Liver (tissue), 9 donors: ENCODE data around the gene PLXNA2. TPM values are rescaled to one million over a fixed set of nuclear protein-coding genes. Genes with fewer than 3 reads are reported as not detected.

ENCODE experiments used
- DNase-seq: peaks from one replicate; pipeline ENCODE4 v3.0.0-alpha.2; 2017; ENCODE audit warnings: low spot score
- H3K27ac ChIP-seq, 2 donors: one replicate each; pipeline ENCODE4 v1.7.0; 2013; ENCODE audit warnings: inconsistent platforms in 2 of 2, low read length in 2 of 2, control low read depth in 1 of 2, low read depth in 1 of 2, mild to moderate bottlenecking in 1 of 2
- H3K27me3 ChIP-seq, 4 donors: one replicate each; pipeline versions ENCODE4 v1.6.1 to v1.7.0; 2013; ENCODE audit warnings: low read length in 3 of 4, inconsistent platforms in 1 of 4, mild to moderate bottlenecking in 1 of 4, moderate library complexity in 1 of 4; ENCODE audit not compliant: control insufficient read depth in 4 of 4, insufficient read depth in 4 of 4
- H3K36me3 ChIP-seq, 4 donors: one replicate each; pipeline versions ENCODE4 v1.6.1 to v1.7.0; 2013; ENCODE audit warnings: low read length in 3 of 4, mild to moderate bottlenecking in 3 of 4, low read depth in 1 of 4, moderate library complexity in 1 of 4; ENCODE audit not compliant: control insufficient read depth in 4 of 4, insufficient read depth in 3 of 4
- H3K4me1 ChIP-seq, 4 donors: one replicate each; pipeline versions ENCODE4 v1.6.1 to v1.7.0; 2013; ENCODE audit warnings: low read length in 3 of 4, mild to moderate bottlenecking in 3 of 4, moderate library complexity in 1 of 4; ENCODE audit not compliant: control insufficient read depth in 4 of 4, insufficient read depth in 4 of 4
- H3K4me3 ChIP-seq, 3 donors: one replicate each; pipeline versions ENCODE4 v1.6.1 to v1.7.0; 2013; ENCODE audit warnings: low read length in 3 of 3, control low read depth in 1 of 3, low read depth in 1 of 3, mild to moderate bottlenecking in 1 of 3
- H3K9ac ChIP-seq, 2 donors: one replicate each; pipeline ENCODE4 v1.7.0; 2013; ENCODE audit warnings: low read length in 2 of 2, mild to moderate bottlenecking in 2 of 2, moderate library complexity in 2 of 2, control low read depth in 1 of 2, low read depth in 1 of 2
- H3K9me3 ChIP-seq, 4 donors: one replicate each; pipeline versions ENCODE4 v1.6.1 to v1.7.0; 2013; ENCODE audit warnings: low read length in 3 of 4; ENCODE audit not compliant: control insufficient read depth in 4 of 4
- ATF3 ChIP-seq: IDR thresholded peaks from 2 replicates; pipeline ENCODE4 v1.6.1; 2016; ENCODE audit warnings: antibody characterized with exemption
- CTCF ChIP-seq: fragments of 150-350 bp; IDR thresholded peaks from 2 replicates; pipeline ENCODE4 v1.5.1; 2017; ENCODE audit warnings: improper control_type of control experiment, low read depth, low read length; ENCODE audit not compliant: missing input control
- EGR1 ChIP-seq, 2 donors: IDR thresholded peaks; 2 replicates each; pipeline ENCODE4 v1.6.1; 2016 to 2018; ENCODE audit warnings: antibody characterized with exemption in 2 of 2, low read depth in 2 of 2
- FOXA1 ChIP-seq: IDR thresholded peaks from 2 replicates; pipeline ENCODE4 v1.6.1; 2016; ENCODE audit warnings: antibody characterized with exemption
- FOXA2 ChIP-seq: IDR thresholded peaks from 2 replicates; pipeline ENCODE4 v1.6.1; 2016; ENCODE audit warnings: antibody characterized with exemption
- GABPA ChIP-seq, 2 donors: IDR thresholded peaks in 1 of 2; conservative IDR thresholded peaks in 1 of 2; 2 replicates each; pipeline ENCODE4 v1.6.1; 2016; ENCODE audit warnings: antibody characterized with exemption in 2 of 2, mild to moderate bottlenecking in 1 of 2, moderate library complexity in 1 of 2
- HNF4A ChIP-seq, 2 donors: conservative IDR thresholded peaks; 2 replicates each; pipeline ENCODE4 v1.6.1; 2016; ENCODE audit warnings: antibody characterized with exemption in 2 of 2, mild to moderate bottlenecking in 2 of 2
- HNF4G ChIP-seq: IDR thresholded peaks from 2 replicates; pipeline ENCODE4 v1.6.1; 2016; ENCODE audit warnings: antibody characterized with exemption
- JUND ChIP-seq, 2 donors: IDR thresholded peaks; 2 replicates each; pipeline ENCODE4 v1.6.1; 2016; ENCODE audit warnings: antibody characterized with exemption in 2 of 2
- MAX ChIP-seq: IDR thresholded peaks from 2 replicates; pipeline ENCODE4 v1.6.1; 2016; ENCODE audit warnings: antibody characterized with exemption
- NR2F2 ChIP-seq: IDR thresholded peaks from 2 replicates; pipeline ENCODE4 v1.6.1; 2016; ENCODE audit warnings: antibody characterized with exemption
- RAD21 ChIP-seq, 2 donors: IDR thresholded peaks; 2 replicates each; pipeline ENCODE4 v1.6.1; 2016; ENCODE audit warnings: antibody characterized with exemption in 2 of 2, mild to moderate bottlenecking in 2 of 2
- REST ChIP-seq: IDR thresholded peaks from 2 replicates; pipeline ENCODE4 v1.6.1; 2016; ENCODE audit warnings: antibody characterized with exemption, mild to moderate bottlenecking
- RXRA ChIP-seq, 2 donors: IDR thresholded peaks; 2 replicates each; pipeline ENCODE4 v1.6.1; 2017 to 2018; ENCODE audit warnings: antibody characterized with exemption in 2 of 2, mild to moderate bottlenecking in 1 of 2
- SP1 ChIP-seq: IDR thresholded peaks from 2 replicates; pipeline ENCODE4 v1.6.1; 2018; ENCODE audit warnings: antibody characterized with exemption, mild to moderate bottlenecking
- TAF1 ChIP-seq: conservative IDR thresholded peaks from 2 replicates; pipeline ENCODE4 v1.6.1; 2016; ENCODE audit warnings: antibody characterized with exemption, mild to moderate bottlenecking
- YY1 ChIP-seq: IDR thresholded peaks from 2 replicates; pipeline ENCODE4 v1.6.1; 2016; ENCODE audit warnings: antibody characterized with exemption, mild to moderate bottlenecking
- ZBTB33 ChIP-seq: IDR thresholded peaks from 2 replicates; pipeline ENCODE4 v1.6.1; 2016; ENCODE audit warnings: antibody characterized with exemption
- WGBS: extraction: QIAGEN DNeasy Blood & Tissue Kit; methylation state at CpG from one replicate; pipeline ENCODE4 v1.1.7; 2013; 5-methylcytosine and 5-hydroxymethylcytosine counted together
- polyA plus RNA-seq, 2 donors: library from polyadenylated mRNA; stranded (reverse) in 1 of 2; unstranded in 1 of 2; fragments of 200-250 nt in 1 of 2; fragments of >200 nt in 1 of 2; fragmentation: Nextera tagmentation in 1 of 2; extraction: Ambion mirVana in 1 of 2; gene quantifications; one replicate each; pipeline versions ENCODE4 v1.2.1 to v1.2.3, GENCODE V29; 2013 to 2015
- total RNA-seq, 2 donors: library from RNA; depleted of rRNA; stranded (reverse); fragments of >200 nt; gene quantifications; one replicate each; pipeline ENCODE4 v1.2.3, GENCODE V29; 2014
- donor health status: healthy.
- donor health status: healthy.
- donor health status: healthy.
- donor health status: healthy.
- donor health status: healthy.

Gene PLXNA2
- total and polyA plus RNA-seq, 4 donors: 1.8 to 9.2 (median 2.8) TPM

GRCh38 chr1:208009706-208010444, 234.3 kb downstream of the PLXNA2 start:
- no peak overlapping the region for H3K4me3 ChIP-seq
- H3K4me1 ChIP-seq: no peaks in the 10 kb centered on the region
- no peaks in the 10 kb centered on the region for H3K27me3 ChIP-seq
- TF ChIP-seq HNF4A (conservative IDR thresholded peaks at IDR 0.05) (no peak), RXRA (IDR thresholded peaks at IDR 0.05) (no peak), EGR1 (IDR thresholded peaks at IDR 0.05; ENCODE audit: low read depth in 2 of 2) (no peak), TAF1 (no peak), CTCF (no peak), GABPA (IDR thresholded peaks at IDR 0.05 in 1 of 2, conservative IDR thresholded peaks at IDR 0.05 in 1 of 2) (no peak), REST (no peak)
- no peak overlapping the region for H3K27ac ChIP-seq
- H3K36me3 ChIP-seq: no peaks in the 10 kb centered on the region
- H3K9me3 ChIP-seq: peaks cover 0 to 3% (median 0%) of the 10 kb centered on the region in 4 donors
- no peak overlapping the region for H3K9ac ChIP-seq
- DNase-seq: no peak
- WGBS: 93% methylated on average over 12 of the region's 12 CpGs

- no peak overlapping the region for H3K4me3 ChIP-seq
- H3K9me3 ChIP-seq: peaks cover 0 to 3% (median 0%) of the 10 kb centered on the region in 4 donors
- no peaks in the 10 kb centered on the region for H3K27me3 ChIP-seq
- 96% methylated on average over 8 of the region's 8 CpGs for WGBS
- no peaks in the 10 kb centered on the region for H3K4me1 ChIP-seq
- no peak for DNase-seq
- H3K9ac ChIP-seq: no peak overlapping the region
- no peak overlapping the region for H3K27ac ChIP-seq
- no peaks in the 10 kb centered on the region for H3K36me3 ChIP-seq
- TF ChIP-seq ZBTB33: no peak
- TF ChIP-seq SP1: no peak
- TF ChIP-seq RXRA (IDR thresholded peaks at IDR 0.05): no peak
- no peak for TF ChIP-seq CTCF
- TF ChIP-seq YY1: no peak
- TF ChIP-seq FOXA1: no peak
- no peak for TF ChIP-seq TAF1
- TF ChIP-seq NR2F2: no peak
- no peak for TF ChIP-seq MAX
- no peak for TF ChIP-seq EGR1 (IDR thresholded peaks at IDR 0.05; ENCODE audit: low read depth in 2 of 2)
- TF ChIP-seq FOXA2: no peak
- no peak for TF ChIP-seq HNF4A (conservative IDR thresholded peaks at IDR 0.05)
- TF ChIP-seq JUND (IDR thresholded peaks at IDR 0.05): no peak
- TF ChIP-seq ATF3: no peak
- TF ChIP-seq GABPA (IDR thresholded peaks at IDR 0.05 in 1 of 2, conservative IDR thresholded peaks at IDR 0.05 in 1 of 2): no peak
- no peak for TF ChIP-seq RAD21 (IDR thresholded peaks at IDR 0.05)
- TF ChIP-seq HNF4G: no peak
These were observed 234.9 kb downstream of the PLXNA2 start for GRCh38 chr1:208009303-208009702.
